H1 (cell line): ENCODE measurements around the gene LKAAEAR1. TPM values are rescaled to one million over a fixed set of nuclear protein-coding genes. Genes with fewer than 3 reads are reported as not detected.
A peak's percentile ranks its signal among the peaks of the same experiment; 100 is the strongest.

Source experiments
- BCL11A ChIP-seq, 2 experiments: IDR thresholded peaks; one replicate each; pipeline ENCODE4 v1.6.1; 2011; ENCODE audit warnings: low read depth in 2 of 2, low read length in 2 of 2, mild to moderate bottlenecking in 2 of 2
- BRCA1 ChIP-seq: IDR thresholded peaks from 2 replicates; pipeline ENCODE4 v1.6.1; 2012; ENCODE audit warnings: low read depth, low read length, improper control_type of control experiment
- E2F6 ChIP-seq: IDR thresholded peaks from 2 replicates; pipeline ENCODE4 v1.6.1; 2012; ENCODE audit warnings: inconsistent platforms
- EP300 ChIP-seq, 2 experiments: IDR thresholded peaks; 1 replicate in 1 of 2; 2 replicates in 1 of 2; pipeline ENCODE4 v1.6.1; 2011 to 2012; ENCODE audit warnings: low read depth in 2 of 2, low read length in 2 of 2, mild to moderate bottlenecking in 2 of 2, borderline replicate concordance in 1 of 2, inconsistent platforms in 1 of 2, moderate library complexity in 1 of 2
- GTF2F1 ChIP-seq: IDR thresholded peaks from 2 replicates; pipeline ENCODE4 v1.6.1; 2012; ENCODE audit warnings: low read depth, low read length, improper control_type of control experiment, borderline replicate concordance
- KDM4A ChIP-seq: IDR thresholded peaks from one replicate; pipeline ENCODE4 v1.7.1; 2012; ENCODE audit warnings: low read depth, mild to moderate bottlenecking, moderate library complexity, low read length, inconsistent platforms; ENCODE audit not compliant: severe bottlenecking
- MAX ChIP-seq: IDR thresholded peaks from 2 replicates; pipeline ENCODE4 v1.6.1; 2012; ENCODE audit warnings: inconsistent platforms
- POLR2AphosphoS5 ChIP-seq: IDR thresholded peaks from 2 replicates; pipeline ENCODE4 v1.6.1; 2011; ENCODE audit warnings: low read depth, low read length
- SIN3A ChIP-seq, 2 experiments: IDR thresholded peaks in 1 of 2; conservative IDR thresholded peaks in 1 of 2; 2 replicates each; pipeline ENCODE4 v1.6.1; 2011 to 2012; ENCODE audit warnings: low read length in 2 of 2, improper control_type of control experiment in 1 of 2, low read depth in 1 of 2, mild to moderate bottlenecking in 1 of 2
- TAF1 ChIP-seq: IDR thresholded peaks from 2 replicates; pipeline ENCODE4 v1.6.1; 2011; ENCODE audit warnings: mild to moderate bottlenecking, low read depth, low read length
- polyA plus RNA-seq, 7 experiments: library from polyadenylated mRNA; depleted of rRNA in 3 of 7; stranded (reverse) in 5 of 7; unstranded in 2 of 7; fragments of >200 nt in 5 of 7; fragments of 200-250 nt in 2 of 7; gene quantifications; 1 replicate in 5 of 7; 2 replicates in 1 of 7; 4 replicates in 1 of 7; pipeline versions ENCODE4 v1.2.1 to v1.2.3, GENCODE V29; 2011 to 2013; ENCODE audit warnings: missing spikeins in 2 of 7, mixed read lengths in 2 of 7
- total RNA-seq: library from RNA; stranded (reverse); fragmentation: NEBNext Ultra II Directional; extraction: Animal tissue kit (Norgen Biotek cat#: 25700); gene quantifications from 2 replicates; pipeline ENCODE4 v1.2.1, GENCODE V29; 2021

The LKAAEAR1 gene
- total and polyA plus RNA-seq, 2 of the 8 experiments (the other 6 are each of a cell fraction or from before 2014, with no cell fraction given): 0.41 to 0.53 TPM

GRCh38 chr20:64083804-64084684, at the start of gene LKAAEAR1 (continued):
- peak in 1 of 2 experiments; percentile 23; a peak in 1 of 3 replicates for TF ChIP-seq EP300 (IDR thresholded peaks at IDR 0.05; ENCODE audit: borderline replicate concordance in 1 of 2, low read depth in 2 of 2, low read length in 2 of 2)
- TF ChIP-seq BRCA1: no peak
- no peak for TF ChIP-seq BCL11A (IDR thresholded peaks at IDR 0.05; ENCODE audit: low read depth in 2 of 2, low read length in 2 of 2)
- TF ChIP-seq SIN3A (conservative IDR thresholded peaks at IDR 0.05 in 1 of 2, IDR thresholded peaks at IDR 0.05 in 1 of 2; ENCODE audit: low read depth in 1 of 2, low read length in 2 of 2): no peak
- no peak for TF ChIP-seq POLR2AphosphoS5
- peak; percentile 40 for TF ChIP-seq MAX
- 0 out of 2 replicates have a peak, but pooled peaks have one; percentile 33 for TF ChIP-seq TAF1
- peak; percentile 61 for TF ChIP-seq E2F6
- no peak for TF ChIP-seq GTF2F1
- peak; percentile 93 for TF ChIP-seq KDM4A
